Pancreas (tissue), 10 donors: Measurements from ENCODE around the gene ZNF747. TPM values are rescaled to one million over a fixed set of nuclear protein-coding genes. Genes with fewer than 3 reads are reported as not detected.

Experiments
- ATAC-seq, 4 donors: fragments of 200-7000 bp; cut with Tn5 transposase; one replicate each; pipeline versions ENCODE4 v1.8.0 to v1.9.1; 2020; ENCODE audit warnings: mild to moderate bottlenecking in 4 of 4, moderate library complexity in 4 of 4
- DNase-seq, 6 donors: peaks; one replicate each; pipeline ENCODE4 v3.0.0-alpha.2; 2020
- FAIRE-seq: peaks from 2 replicates; lab custom pipeline; 2012; peaks lifted over from hg19 to GRCh38; lab: Jason Lieb, UNC
- H3K27ac ChIP-seq, 4 donors: fragments of 200-600 bp; sonication (generic); 1 replicate in 3 of 4; 2 replicates in 1 of 4; pipeline versions ENCODE4 v1.5.0 to v1.8.0; 2020
- H3K27me3 ChIP-seq, 4 donors: fragments of 200-600 bp; one replicate each; pipeline ENCODE4 v1.8.0; 2021
- H3K36me3 ChIP-seq, 3 donors: fragments of 200-600 bp; sonication (generic) in 1 of 3; one replicate each; pipeline versions ENCODE4 v1.5.0 to v1.8.0; 2020 to 2021
- H3K4me1 ChIP-seq, 3 donors: fragments of 200-600 bp; one replicate each; pipeline ENCODE4 v1.8.0; 2021
- H3K4me3 ChIP-seq, 4 donors: fragments of 200-600 bp; sonication (generic) in 2 of 4; one replicate each; pipeline versions ENCODE4 v1.5.0 to v1.8.0; 2020 to 2021
- H3K9me3 ChIP-seq, 4 donors: fragments of 200-600 bp; one replicate each; pipeline ENCODE4 v1.8.0; 2021
- CTCF ChIP-seq, 4 donors: fragments of 200-600 bp; sonication (generic) in 3 of 4; IDR thresholded peaks; one replicate each; pipeline versions ENCODE4 v1.5.0 to v1.8.0; 2021; ENCODE audit warnings: antibody characterized with exemption in 4 of 4
- WGBS, 2 donors: extraction: QIAGEN DNeasy Blood & Tissue Kit; methylation state at CpG; one replicate each; pipeline ENCODE4 v1.1.7; 2013; 5-methylcytosine and 5-hydroxymethylcytosine counted together
- intact Hi-C, 3 donors: fragments of 100-400 bp; cut with DNase I; formaldehyde crosslinking; loops; one replicate each; pipeline versions ENCODE4 v1.11.1 to v1.14.2; 2022
- polyA plus RNA-seq, 2 donors: library from polyadenylated mRNA; stranded (reverse); fragments of 200-250 nt; gene quantifications; one replicate each; pipeline ENCODE4 v1.2.3, GENCODE V29; 2013
- total RNA-seq, 6 donors: library from RNA; stranded (reverse); fragmentation: NEBNext Ultra II Directional in 4 of 6; extraction: Animal tissue kit (Norgen Biotek cat#: 25700) in 4 of 6; gene quantifications; one replicate each; pipeline versions ENCODE4 v1.2.1 to v1.2.4, GENCODE V29; 2021 to 2023
- donor health status: healthy with polysubstance abuse.
- donor health status: DM: no; HTN: no; CAD: no; lungs with moderate emphysema.
- donor health status: DM: no; HTN: no; CAD: no.
- donor health status: control.
- donor health status: control.
- donor health status: Bipolar disorder and iron deficiency.
- donor health status: DM: yes; HTN: yes; CAD: no.
- donor health status: DM: no; HTN: no; CAD: no.
- donor health status: DM: no; HTN: no; CAD: no.
- donor health status: DM: yes; HTN: yes; CAD: no.

ZNF747 gene
- total and polyA plus RNA-seq, 8 donors, result 2.7 to 6.9 (median 5.2) TPM

- WGBS, 2 donors, result 0 to 1% methylated on average over 64 to 67 of the region's 67 CpGs
- Histone ChIP-seq H3K36me3 (no peaks in the 10 kb centered on the region), H3K27ac (peak within 1 kb of the TSS; percentile 85 to 98 (median 96)), H3K4me1 (peaks cover 0 to 12% (median 11%) of the 10 kb centered on the region in 3 donors), H3K9me3 (no peaks in the 10 kb centered on the region), H3K27me3 (no peaks in the 10 kb centered on the region), H3K4me3 (peak within 1 kb of the TSS; percentile 53 to 86 (median 80))
- intact Hi-C loops, result no loop called here
- TF ChIP-seq CTCF (IDR thresholded peaks at IDR 0.05), result no peak
- ATAC-seq, result peak; percentile 86 to 92 (median 88)
- peak; percentile 90 to 96 (median 92) for DNase-seq
- peak; percentile 74 for FAIRE-seq
These were observed 37.0 kb upstream of the ZNF747 start, which contains the start of gene ZNF688 for GRCh38 chr16:30571445-30572322. ZNF688 (minus strand) TSS chr16:30571714; CDS start chr16:30571629, 85 bp downstream.

GRCh38 chr16:30570636-30571444 is 36.2 kb upstream of the ZNF747 start:
- peak; percentile 7 to 17 (median 15) for ATAC-seq
- H3K4me1 ChIP-seq, result peaks cover 0 to 12% (median 11%) of the 10 kb centered on the region in 3 donors
- H3K36me3 ChIP-seq, result no peaks in the 10 kb centered on the region
- FAIRE-seq, result no peak
- H3K9me3 ChIP-seq, result no peaks in the 10 kb centered on the region
- H3K27me3 ChIP-seq, result no peaks in the 10 kb centered on the region
- peak overlapping the region; percentile 53 to 86 (median 80) for H3K4me3 ChIP-seq
- no peak for TF ChIP-seq CTCF (IDR thresholded peaks at IDR 0.05)
- WGBS, 2 donors, result 8 to 12% methylated on average over 22 of the region's 22 CpGs
- DNase-seq, result peak in 4 of 6 donors; percentile 43 to 69 (median 56)
- intact Hi-C loops, result no loop called here
- H3K27ac ChIP-seq, result peak overlapping the region; percentile 85 to 98 (median 96)

- no peak overlapping the region for H3K4me3 ChIP-seq
- no peaks in the 10 kb centered on the region for H3K9me3 ChIP-seq
- no peaks in the 10 kb centered on the region for H3K36me3 ChIP-seq
- peak overlapping the region in 3 of 4 donors; percentile 95 to 98 (median 98) for H3K27ac ChIP-seq
- WGBS, 2 donors, result 88 to 90% methylated on average over 44 of the region's 44 CpGs
- DNase-seq (peak in 2 of 6 donors; percentile 38 to 67), FAIRE-seq (no peak), ATAC-seq (no peak)
- intact Hi-C loops, result no loop called here
- H3K27me3 ChIP-seq, result no peaks in the 10 kb centered on the region
- peaks cover 0 to 12% (median 11%) of the 10 kb centered on the region in 3 donors for H3K4me1 ChIP-seq
- TF ChIP-seq CTCF (IDR thresholded peaks at IDR 0.05), result no peak
These were observed 35.3 kb upstream of the ZNF747 start for GRCh38 chr16:30569746-30570635.

- no peak for TF ChIP-seq CTCF (IDR thresholded peaks at IDR 0.05)
- DNase-seq (no peak), ATAC-seq (no peak), FAIRE-seq (no peak)
- Histone ChIP-seq H3K4me3 (no peak overlapping the region), H3K27me3 (no peaks in the 10 kb centered on the region), H3K9me3 (no peaks in the 10 kb centered on the region), H3K36me3 (no peaks in the 10 kb centered on the region), H3K27ac (no peak overlapping the region), H3K4me1 (peaks cover 0 to 12% (median 11%) of the 10 kb centered on the region in 3 donors)
- 95% methylated on average over 3 of the region's 3 CpGs for WGBS, 2 donors
- intact Hi-C loops, result no loop called here
These were observed 34.6 kb upstream of the ZNF747 start for GRCh38 chr16:30569281-30569680.
